Measurements from ENCODE around the gene AFG3L2.

DNA sequence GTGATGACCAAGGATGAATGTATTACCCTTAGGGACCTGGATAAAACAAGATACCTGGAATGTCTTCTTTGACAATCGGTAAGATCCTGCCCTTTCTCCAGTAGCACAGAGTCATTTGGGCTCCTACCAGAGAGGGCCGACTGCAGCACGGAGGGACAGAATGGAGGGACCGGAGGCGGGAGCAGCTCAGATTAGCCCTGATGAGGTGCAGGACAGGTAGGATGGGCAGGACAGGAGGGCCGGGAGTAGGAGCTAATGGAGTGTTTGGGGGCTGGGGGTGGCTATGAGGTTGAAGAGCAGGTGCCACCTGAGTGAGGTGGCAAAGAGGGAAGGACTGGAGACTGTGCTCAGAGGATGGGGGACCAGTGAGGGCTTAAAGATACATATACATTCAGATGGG is 20.8 kb upstream of the AFG3L2 start:
- TF ChIP-seq, protein P1, sequence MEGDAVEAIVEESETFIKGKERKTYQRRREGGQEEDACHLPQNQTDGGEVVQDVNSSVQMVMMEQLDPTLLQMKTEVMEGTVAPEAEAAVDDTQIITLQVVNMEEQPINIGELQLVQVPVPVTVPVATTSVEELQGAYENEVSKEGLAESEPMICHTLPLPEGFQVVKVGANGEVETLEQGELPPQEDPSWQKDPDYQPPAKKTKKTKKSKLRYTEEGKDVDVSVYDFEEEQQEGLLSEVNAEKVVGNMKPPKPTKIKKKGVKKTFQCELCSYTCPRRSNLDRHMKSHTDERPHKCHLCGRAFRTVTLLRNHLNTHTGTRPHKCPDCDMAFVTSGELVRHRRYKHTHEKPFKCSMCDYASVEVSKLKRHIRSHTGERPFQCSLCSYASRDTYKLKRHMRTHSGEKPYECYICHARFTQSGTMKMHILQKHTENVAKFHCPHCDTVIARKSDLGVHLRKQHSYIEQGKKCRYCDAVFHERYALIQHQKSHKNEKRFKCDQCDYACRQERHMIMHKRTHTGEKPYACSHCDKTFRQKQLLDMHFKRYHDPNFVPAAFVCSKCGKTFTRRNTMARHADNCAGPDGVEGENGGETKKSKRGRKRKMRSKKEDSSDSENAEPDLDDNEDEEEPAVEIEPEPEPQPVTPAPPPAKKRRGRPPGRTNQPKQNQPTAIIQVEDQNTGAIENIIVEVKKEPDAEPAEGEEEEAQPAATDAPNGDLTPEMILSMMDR (IDR thresholded peaks at IDR 0.05): no peak
- TF ChIP-seq POLR2A (IDR thresholded peaks at IDR 0.05): no peak

Measured in adrenal gland (tissue), 5 donors.